ENCODE results near the gene KCNQ4. TPM values are rescaled to one million over a fixed set of nuclear protein-coding genes. Genes with fewer than 3 reads are reported as not detected.

Gene KCNQ4
- total and polyA plus RNA-seq, 5 donors from 2014 or later = 0.10 to 0.44 (median 0.19) TPM; not detected in 1

DNA sequence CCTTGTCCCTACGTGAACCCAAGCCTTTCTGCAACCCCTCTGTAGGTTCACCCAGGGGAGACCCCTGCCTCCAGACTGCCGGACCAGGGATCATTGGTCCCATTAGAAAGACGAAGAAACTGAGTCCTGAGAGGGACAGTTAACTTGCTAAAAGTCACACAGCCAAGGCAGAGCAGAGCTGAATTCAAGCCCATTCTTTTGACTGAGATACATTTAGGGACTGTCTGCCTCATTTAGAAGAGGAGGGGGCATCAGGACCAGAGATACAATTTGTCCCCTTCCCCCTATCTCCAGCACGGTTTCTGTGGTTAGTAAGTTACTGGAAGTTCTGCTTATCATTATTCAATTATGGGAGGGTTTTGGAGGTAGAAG, 19.1 kb downstream of the KCNQ4 start:
- Mint-ChIP-seq H3K4me3 (peak overlapping the region; percentile 69 to 80 (median 72)), H3K36me3 (no peaks in the 10 kb centered on the region), H3K27ac (peak overlapping the region; percentile 63 to 91 (median 88)), H3K4me1 (peaks cover 4 to 27% (median 20%) of the 10 kb centered on the region in 4 donors), H3K27me3 (no peaks in the 10 kb centered on the region), H3K9me3 (no peaks in the 10 kb centered on the region)
- Histone ChIP-seq H3K36me3 (ENCODE audit: control insufficient read depth, insufficient read depth, low read length) (no peaks in the 10 kb centered on the region), H3K4me3 (ENCODE audit: low read depth, low read length) (peak overlapping the region; percentile 26), H3K27me3 (ENCODE audit: control insufficient read depth, insufficient read depth, low read length) (no peaks in the 10 kb centered on the region), H3K27ac (ENCODE audit: insufficient read depth, low read length, poor library complexity, severe bottlenecking) (peak overlapping the region; percentile 69), H3K9me3 (ENCODE audit: control insufficient read depth in 2 of 2, low read length in 2 of 2) (no peaks in the 10 kb centered on the region), H3K4me1 (ENCODE audit: control insufficient read depth, insufficient read depth, low read length, poor library complexity, severe bottlenecking) (peaks cover 14% of the 10 kb centered on the region)
- ATAC-seq (ENCODE audit: low read depth in 2 of 2) (peak in 1 of 2 donors; percentile 3), DNase-seq (no peak)

DNA sequence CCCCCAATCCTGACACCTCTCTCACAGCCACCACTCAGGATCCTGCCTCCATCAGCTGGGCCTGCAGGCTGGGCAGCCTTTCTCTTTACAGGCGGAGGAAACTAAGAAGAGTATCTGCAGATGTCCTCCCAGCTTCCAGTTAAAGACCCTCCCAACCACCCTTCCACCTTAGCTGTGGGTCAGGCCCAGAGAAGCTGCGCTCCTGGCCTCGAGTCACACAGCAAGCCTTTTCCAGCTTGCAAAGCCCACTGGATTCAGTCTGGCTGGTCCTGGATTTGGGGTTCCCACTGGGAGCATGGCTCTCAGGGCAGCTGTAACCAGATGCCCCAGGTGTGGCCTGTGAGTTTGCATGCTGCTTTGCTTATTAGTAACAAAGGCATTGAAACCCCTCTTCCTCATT, 19.9 kb downstream of the KCNQ4 start:
- peak overlapping the region; percentile 69 for H3K27ac ChIP-seq (ENCODE audit: insufficient read depth, low read length, poor library complexity, severe bottlenecking)
- Mint-ChIP-seq H3K9me3 (no peaks in the 10 kb centered on the region), H3K36me3 (no peaks in the 10 kb centered on the region), H3K4me1 (peaks cover 4 to 26% (median 20%) of the 10 kb centered on the region in 4 donors), H3K4me3 (peak overlapping the region; percentile 9 to 76 (median 54)), H3K27me3 (no peaks in the 10 kb centered on the region), H3K27ac (peak overlapping the region; percentile 63 to 91 (median 78))
- ATAC-seq (ENCODE audit: low read depth in 2 of 2) (no peak), DNase-seq (no peak)
- H3K36me3 ChIP-seq (ENCODE audit: control insufficient read depth, insufficient read depth, low read length) = no peaks in the 10 kb centered on the region
- H3K27me3 ChIP-seq (ENCODE audit: control insufficient read depth, insufficient read depth, low read length) = no peaks in the 10 kb centered on the region
- H3K9me3 ChIP-seq (ENCODE audit: control insufficient read depth in 2 of 2, low read length in 2 of 2) = no peaks in the 10 kb centered on the region
- no peak overlapping the region for H3K4me3 ChIP-seq (ENCODE audit: low read depth, low read length)
- peaks cover 14% of the 10 kb centered on the region for H3K4me1 ChIP-seq (ENCODE audit: control insufficient read depth, insufficient read depth, low read length, poor library complexity, severe bottlenecking)

DNA sequence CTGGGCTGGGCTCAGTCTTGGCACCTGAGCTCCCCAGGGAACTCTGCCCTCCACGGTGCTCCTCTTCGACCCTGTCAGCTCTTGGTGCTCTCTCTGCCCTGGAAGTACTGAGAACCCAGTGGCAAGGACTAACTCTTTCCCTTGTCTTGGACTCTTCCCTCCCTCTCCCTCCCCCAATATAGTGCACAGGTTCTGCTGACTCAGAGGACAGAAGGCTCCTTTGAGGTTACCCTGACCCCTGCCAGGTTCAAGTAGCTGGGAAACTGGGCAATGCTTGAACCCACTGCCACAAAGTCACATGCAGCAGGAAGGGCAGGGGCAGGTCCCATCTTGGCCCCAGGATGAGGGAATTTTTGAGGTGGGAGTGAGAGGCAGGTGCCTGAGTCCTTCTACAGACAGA, 20.3 kb downstream of the KCNQ4 start:
- peak overlapping the region in 2 of 3 donors; percentile 78 to 91 for H3K27ac Mint-ChIP-seq
- H3K4me1 Mint-ChIP-seq = peaks cover 4 to 30% (median 22%) of the 10 kb centered on the region in 4 donors
- no peaks in the 10 kb centered on the region for H3K36me3 ChIP-seq (ENCODE audit: control insufficient read depth, insufficient read depth, low read length)
- no peaks in the 10 kb centered on the region for H3K36me3 Mint-ChIP-seq
- no peaks in the 10 kb centered on the region for H3K27me3 Mint-ChIP-seq
- no peaks in the 10 kb centered on the region for H3K9me3 Mint-ChIP-seq
- peak overlapping the region; percentile 69 for H3K27ac ChIP-seq (ENCODE audit: insufficient read depth, low read length, poor library complexity, severe bottlenecking)
- H3K4me3 ChIP-seq (ENCODE audit: low read depth, low read length) = no peak overlapping the region
- peaks cover 14% of the 10 kb centered on the region for H3K4me1 ChIP-seq (ENCODE audit: control insufficient read depth, insufficient read depth, low read length, poor library complexity, severe bottlenecking)
- ATAC-seq (ENCODE audit: low read depth in 2 of 2) = no peak
- no peak overlapping the region for H3K4me3 Mint-ChIP-seq
- no peak for DNase-seq
- no peaks in the 10 kb centered on the region for H3K27me3 ChIP-seq (ENCODE audit: control insufficient read depth, insufficient read depth, low read length)
- no peaks in the 10 kb centered on the region for H3K9me3 ChIP-seq (ENCODE audit: control insufficient read depth in 2 of 2, low read length in 2 of 2)

DNA sequence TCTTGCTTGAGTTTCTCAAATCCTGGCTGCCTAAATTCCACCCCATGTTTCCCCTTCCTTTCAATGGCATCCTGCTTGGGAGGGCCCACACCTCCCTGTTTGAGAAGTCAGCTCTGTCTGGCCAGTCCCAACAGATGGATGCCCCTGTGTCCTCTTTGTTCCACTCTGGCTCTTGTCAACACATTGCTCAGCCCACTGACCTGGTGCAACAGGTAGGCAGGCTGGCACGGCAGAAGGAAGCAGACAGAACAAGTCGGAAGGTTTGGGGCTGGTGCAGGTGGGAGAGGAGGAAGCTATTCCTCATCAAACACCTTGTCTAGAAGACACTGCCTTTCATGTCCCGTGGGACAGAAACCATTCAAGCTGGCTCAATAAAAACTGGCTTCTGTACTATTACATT, 22.7 kb downstream of the KCNQ4 start:
- Histone ChIP-seq H3K27ac (ENCODE audit: insufficient read depth, low read length, poor library complexity, severe bottlenecking) (no peak overlapping the region), H3K36me3 (ENCODE audit: control insufficient read depth, insufficient read depth, low read length) (no peaks in the 10 kb centered on the region), H3K9me3 (ENCODE audit: control insufficient read depth in 2 of 2, low read length in 2 of 2) (no peaks in the 10 kb centered on the region), H3K4me1 (ENCODE audit: control insufficient read depth, insufficient read depth, low read length, poor library complexity, severe bottlenecking) (peaks cover 18% of the 10 kb centered on the region), H3K27me3 (ENCODE audit: control insufficient read depth, insufficient read depth, low read length) (no peaks in the 10 kb centered on the region), H3K4me3 (ENCODE audit: low read depth, low read length) (no peak overlapping the region)
- ATAC-seq (ENCODE audit: low read depth in 2 of 2) (no peak), DNase-seq (no peak)
- no peaks in the 10 kb centered on the region for H3K36me3 Mint-ChIP-seq
- H3K27me3 Mint-ChIP-seq = no peaks in the 10 kb centered on the region
- peak overlapping the region in 1 of 4 donors; percentile 55 for H3K4me3 Mint-ChIP-seq
- H3K27ac Mint-ChIP-seq = no peak overlapping the region
- no peaks in the 10 kb centered on the region for H3K9me3 Mint-ChIP-seq
- peaks cover 5 to 37% (median 24%) of the 10 kb centered on the region in 4 donors for H3K4me1 Mint-ChIP-seq

DNA sequence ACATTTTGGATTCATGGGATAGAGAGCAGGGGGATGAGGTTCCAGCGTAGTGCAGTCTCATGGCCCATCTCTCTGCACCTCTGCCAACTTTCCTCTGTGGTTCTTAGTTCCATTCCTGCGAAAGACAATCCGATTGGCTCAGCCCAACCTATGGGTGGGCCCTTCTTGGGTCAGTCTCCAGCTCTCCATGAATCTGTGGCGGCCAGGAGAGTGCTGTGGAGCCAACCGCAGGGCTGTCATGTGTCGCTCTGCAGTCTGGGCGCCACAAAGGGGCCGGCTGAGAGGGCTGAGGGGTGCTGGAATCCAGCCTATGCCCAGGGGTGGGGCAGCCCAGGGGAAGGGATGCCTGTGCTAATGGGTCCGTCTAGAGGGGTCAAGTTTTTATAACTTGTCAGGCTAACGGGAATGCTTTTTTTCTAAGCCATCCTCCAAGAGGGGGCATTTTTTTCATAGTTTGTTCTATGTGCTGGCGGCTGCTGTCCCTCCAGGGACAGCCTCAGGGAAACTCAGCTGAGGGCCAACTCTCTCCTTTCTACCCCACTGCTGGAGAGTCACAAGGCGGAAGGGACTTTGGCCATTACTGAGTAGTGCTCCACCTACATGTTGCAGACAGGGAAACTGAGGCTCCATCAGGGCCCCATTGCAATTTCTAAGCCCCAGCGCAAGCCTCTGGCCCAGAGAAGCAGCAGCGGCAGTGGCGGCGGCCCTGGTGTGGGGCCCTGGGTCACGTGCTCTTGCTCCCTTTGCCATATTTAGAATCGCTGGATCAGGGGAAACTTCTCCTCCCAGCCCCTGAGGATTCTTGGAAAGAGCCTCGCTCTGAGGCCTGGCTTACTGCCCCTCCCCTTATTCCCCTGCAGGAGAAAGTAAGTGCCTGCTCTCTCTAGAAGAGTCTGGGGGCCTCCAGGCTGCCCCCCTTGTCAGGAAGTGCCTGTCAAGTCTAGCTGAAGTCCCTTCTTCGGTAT, 23.4 kb downstream of the KCNQ4 start:
- H3K4me1 Mint-ChIP-seq = peaks cover 5 to 29% (median 17%) of the 10 kb centered on the region in 4 donors
- H3K36me3 Mint-ChIP-seq = no peaks in the 10 kb centered on the region
- no peaks in the 10 kb centered on the region for H3K9me3 Mint-ChIP-seq
- Histone ChIP-seq H3K27ac (ENCODE audit: insufficient read depth, low read length, poor library complexity, severe bottlenecking) (no peak overlapping the region), H3K9me3 (ENCODE audit: control insufficient read depth in 2 of 2, low read length in 2 of 2) (no peaks in the 10 kb centered on the region), H3K27me3 (ENCODE audit: control insufficient read depth, insufficient read depth, low read length) (no peaks in the 10 kb centered on the region), H3K4me3 (ENCODE audit: low read depth, low read length) (no peak overlapping the region), H3K36me3 (ENCODE audit: control insufficient read depth, insufficient read depth, low read length) (no peaks in the 10 kb centered on the region), H3K4me1 (ENCODE audit: control insufficient read depth, insufficient read depth, low read length, poor library complexity, severe bottlenecking) (peaks cover 10% of the 10 kb centered on the region)
- no peak for ATAC-seq (ENCODE audit: low read depth in 2 of 2)
- no peak for DNase-seq
- H3K27ac Mint-ChIP-seq = peak overlapping the region in 1 of 3 donors; percentile 26
- peak overlapping the region in 1 of 4 donors; percentile 55 for H3K4me3 Mint-ChIP-seq
- no peaks in the 10 kb centered on the region for H3K27me3 Mint-ChIP-seq

DNA sequence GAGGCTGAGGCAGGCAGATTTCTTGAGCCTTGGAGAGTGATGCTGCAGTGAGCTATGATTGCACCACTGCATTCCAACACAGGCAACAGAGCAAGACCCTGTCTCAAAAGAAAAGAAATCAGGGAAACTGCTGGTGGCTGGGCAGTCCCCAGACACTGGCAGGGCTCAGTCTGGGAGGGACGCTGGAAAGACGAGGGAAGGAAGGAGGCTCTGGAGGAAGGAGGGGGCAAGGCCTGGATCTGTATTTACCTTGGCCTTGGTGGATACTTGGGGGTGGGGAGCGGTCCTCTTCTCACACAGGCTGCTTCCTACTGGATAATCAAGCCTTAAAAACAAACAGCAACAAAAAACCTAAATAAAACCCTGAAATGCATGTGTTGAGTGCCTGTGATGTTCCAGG, 24.4 kb downstream of the KCNQ4 start:
- Histone ChIP-seq H3K4me1 (ENCODE audit: control insufficient read depth, insufficient read depth, low read length, poor library complexity, severe bottlenecking) (peaks cover 8% of the 10 kb centered on the region), H3K36me3 (ENCODE audit: control insufficient read depth, insufficient read depth, low read length) (no peaks in the 10 kb centered on the region), H3K27me3 (ENCODE audit: control insufficient read depth, insufficient read depth, low read length) (no peaks in the 10 kb centered on the region), H3K4me3 (ENCODE audit: low read depth, low read length) (no peak overlapping the region), H3K27ac (ENCODE audit: insufficient read depth, low read length, poor library complexity, severe bottlenecking) (no peak overlapping the region), H3K9me3 (ENCODE audit: control insufficient read depth in 2 of 2, low read length in 2 of 2) (no peaks in the 10 kb centered on the region)
- H3K36me3 Mint-ChIP-seq = no peaks in the 10 kb centered on the region
- H3K4me3 Mint-ChIP-seq = no peak overlapping the region
- H3K9me3 Mint-ChIP-seq = no peaks in the 10 kb centered on the region
- peaks cover 5 to 25% (median 17%) of the 10 kb centered on the region in 4 donors for H3K4me1 Mint-ChIP-seq
- DNase-seq = no peak
- peak overlapping the region in 1 of 3 donors; percentile 64 for H3K27ac Mint-ChIP-seq
- H3K27me3 Mint-ChIP-seq = peaks cover 5% of the 10 kb centered on the region
- ATAC-seq (ENCODE audit: low read depth in 2 of 2) = no peak

DNA sequence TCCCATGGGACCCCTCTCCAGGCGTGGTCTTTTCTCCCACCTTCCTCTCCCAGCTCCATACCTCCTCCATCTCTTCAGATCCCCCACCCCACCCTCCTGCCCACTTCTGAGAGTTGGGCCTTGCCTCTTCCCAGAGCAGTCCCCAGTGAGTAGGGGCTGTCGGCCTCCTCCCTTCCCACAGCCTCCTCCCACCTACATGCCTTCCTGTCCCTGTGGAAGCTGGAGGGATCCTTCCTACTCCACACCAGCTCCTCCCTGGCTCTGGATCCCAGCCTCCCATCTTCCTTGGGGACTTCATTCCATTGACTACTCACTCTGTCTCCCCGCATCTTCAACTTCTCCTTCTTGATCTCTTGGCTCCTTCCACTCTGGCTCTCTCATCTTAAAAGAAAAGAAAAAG, 24.9 kb downstream of the KCNQ4 start:
- no peaks in the 10 kb centered on the region for H3K9me3 ChIP-seq (ENCODE audit: control insufficient read depth in 2 of 2, low read length in 2 of 2)
- peaks cover 8% of the 10 kb centered on the region for H3K4me1 ChIP-seq (ENCODE audit: control insufficient read depth, insufficient read depth, low read length, poor library complexity, severe bottlenecking)
- Mint-ChIP-seq H3K4me3 (no peak overlapping the region), H3K4me1 (peaks cover 5 to 23% (median 16%) of the 10 kb centered on the region in 4 donors), H3K36me3 (no peaks in the 10 kb centered on the region), H3K27ac (peak overlapping the region in 1 of 3 donors; percentile 32), H3K9me3 (no peaks in the 10 kb centered on the region), H3K27me3 (peaks cover 6% of the 10 kb centered on the region)
- H3K27me3 ChIP-seq (ENCODE audit: control insufficient read depth, insufficient read depth, low read length) = no peaks in the 10 kb centered on the region
- no peak overlapping the region for H3K27ac ChIP-seq (ENCODE audit: insufficient read depth, low read length, poor library complexity, severe bottlenecking)
- no peak overlapping the region for H3K4me3 ChIP-seq (ENCODE audit: low read depth, low read length)
- H3K36me3 ChIP-seq (ENCODE audit: control insufficient read depth, insufficient read depth, low read length) = no peaks in the 10 kb centered on the region
- ATAC-seq (ENCODE audit: low read depth in 2 of 2) = no peak
- DNase-seq = no peak

Measured in CD4-positive, CD25-positive, alpha-beta regulatory T cell (primary cell).